SKM-1 (cell line): ENCODE results near the gene COL26A1.
"Not testable (repeated sequence)": the region's sequence is repeated elsewhere in the genome, so short reads cannot be mapped to it uniquely, and the experiment has no call there.

ENCODE experiments used
- DNase-seq: peaks from one replicate; lab custom pipeline; 2025; ENCODE audit not compliant: unreplicated experiment; lab: John Stamatoyannopoulos, UW

The COL26A1 gene

DNA sequence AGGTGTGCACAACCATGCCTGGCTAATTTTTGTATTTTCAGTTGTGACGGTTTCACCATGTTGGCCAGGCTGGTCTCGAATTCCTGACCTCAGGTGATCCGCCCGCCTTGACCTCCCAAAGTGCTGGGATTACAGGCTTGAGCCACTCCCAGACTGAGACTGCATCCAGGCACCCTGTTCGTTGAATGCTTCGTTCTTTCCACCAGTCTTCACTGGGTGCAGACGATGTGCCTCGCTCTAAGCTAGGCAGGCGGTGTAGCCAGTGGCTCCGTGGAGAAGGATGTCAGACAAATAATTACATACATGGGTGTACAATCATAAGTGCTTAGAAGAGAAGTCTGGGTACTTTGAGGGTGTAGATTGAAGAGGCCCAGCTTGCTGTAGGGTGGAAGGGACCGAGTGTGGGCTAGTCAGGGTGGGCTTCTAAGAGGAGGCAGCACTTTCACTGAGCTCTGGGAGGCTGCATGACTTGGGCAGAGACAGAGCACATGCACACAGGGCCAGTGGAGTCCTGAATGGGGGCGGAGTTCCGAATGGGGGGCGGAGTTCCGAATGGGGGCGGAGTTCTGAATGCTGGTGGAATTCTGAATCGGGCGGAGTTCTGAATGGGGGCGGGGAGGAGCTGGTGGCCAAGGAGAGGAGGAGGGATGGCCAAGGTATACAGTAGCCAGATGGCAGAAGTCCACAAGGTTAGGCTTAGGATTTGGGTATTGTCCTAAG, 74.3 kb downstream of the COL26A1 start:
- DNase-seq, result no peak

DNA sequence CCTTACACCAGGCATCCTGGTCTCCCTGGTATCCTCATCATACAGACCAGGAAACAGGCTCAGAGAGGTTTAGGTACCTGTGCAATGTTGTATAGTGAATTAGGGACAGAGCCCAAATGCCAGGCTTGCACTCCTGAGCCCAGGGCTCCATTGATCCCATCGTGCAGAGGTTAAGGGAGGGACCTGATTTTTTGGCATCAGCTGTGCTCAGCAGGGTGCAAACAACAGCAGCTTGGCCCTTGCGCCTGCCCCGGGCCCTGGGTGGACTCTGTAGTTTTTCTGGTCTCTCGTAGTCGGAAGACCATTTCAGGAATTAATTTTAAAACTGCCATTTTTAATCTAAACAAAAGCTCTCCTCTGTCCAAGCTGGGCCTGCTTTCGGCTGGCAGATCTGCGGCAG, 79.2 kb downstream of the COL26A1 start:
- DNase-seq, result no peak

DNA sequence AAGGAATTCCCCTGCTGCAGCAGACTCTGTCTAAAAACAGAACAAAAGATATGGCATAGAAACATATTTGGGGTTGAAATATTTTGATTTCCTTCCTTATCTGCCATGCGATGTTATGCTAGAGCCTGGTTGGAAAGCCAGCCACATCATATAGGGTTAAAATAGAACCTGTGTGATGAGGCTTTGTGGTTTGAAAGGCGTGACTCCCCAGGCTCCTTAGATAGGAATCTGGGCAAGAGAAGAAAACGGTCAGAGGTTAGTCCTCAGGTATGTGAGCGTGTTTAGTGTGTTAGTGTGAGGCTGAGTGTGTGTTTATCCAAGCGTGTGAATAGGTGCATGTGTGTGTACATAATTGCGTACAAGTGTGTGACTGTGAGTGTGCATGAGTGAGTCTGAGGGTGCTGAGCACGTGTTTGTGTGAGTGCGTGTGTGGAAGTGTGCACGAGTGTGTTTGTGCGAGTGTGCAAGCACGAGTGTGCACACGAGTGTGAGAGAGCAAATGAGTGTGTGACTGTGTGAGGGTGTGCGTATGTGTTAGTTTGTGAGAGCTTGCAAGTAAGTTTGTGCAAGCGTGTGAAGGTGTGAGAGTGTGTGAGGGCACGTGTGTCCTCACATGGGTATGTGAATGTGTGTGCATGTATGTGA, 79.9 kb downstream of the COL26A1 start:
- DNase-seq, result no peak

DNA sequence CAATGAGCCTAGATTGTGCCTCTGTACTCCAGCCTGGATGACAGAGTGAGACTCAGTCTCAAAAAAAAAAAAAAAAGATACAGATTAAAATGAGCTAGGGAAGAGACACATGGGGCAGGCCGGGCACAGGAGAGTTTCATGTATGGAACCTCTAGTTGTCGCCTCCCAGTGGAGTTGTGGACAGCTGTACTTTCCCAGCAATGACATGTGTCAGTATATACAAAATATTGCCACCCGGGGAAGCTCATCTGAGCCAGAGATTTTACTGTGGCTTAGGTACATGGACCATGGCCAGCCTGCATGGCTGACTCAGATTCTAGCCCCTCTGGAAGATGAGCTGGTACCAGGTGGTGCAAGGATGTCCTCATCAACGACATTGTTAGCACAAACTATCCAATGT, 87.4 kb downstream of the COL26A1 start:
- no peak for DNase-seq

DNA sequence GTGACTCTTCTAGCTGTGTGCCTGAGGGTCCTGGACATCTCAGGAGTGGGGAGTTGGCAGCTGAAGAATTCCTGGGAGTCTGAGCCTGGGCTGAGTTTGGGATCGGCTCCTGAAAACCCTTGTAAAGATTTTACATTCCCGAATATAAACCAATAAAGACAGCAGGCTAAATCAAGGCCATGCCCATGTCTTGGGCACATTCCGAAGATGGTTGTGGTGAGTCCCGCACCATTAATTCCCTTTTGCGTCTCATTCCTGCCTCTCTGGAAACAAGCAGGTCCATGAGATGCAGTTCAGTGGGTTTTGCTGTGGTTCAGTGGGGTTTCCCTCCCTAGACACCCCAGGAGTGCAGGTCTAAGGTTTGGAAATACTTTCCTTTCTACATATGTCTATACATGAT, 90.9 kb downstream of the COL26A1 start:
- DNase-seq, result no peak

DNA sequence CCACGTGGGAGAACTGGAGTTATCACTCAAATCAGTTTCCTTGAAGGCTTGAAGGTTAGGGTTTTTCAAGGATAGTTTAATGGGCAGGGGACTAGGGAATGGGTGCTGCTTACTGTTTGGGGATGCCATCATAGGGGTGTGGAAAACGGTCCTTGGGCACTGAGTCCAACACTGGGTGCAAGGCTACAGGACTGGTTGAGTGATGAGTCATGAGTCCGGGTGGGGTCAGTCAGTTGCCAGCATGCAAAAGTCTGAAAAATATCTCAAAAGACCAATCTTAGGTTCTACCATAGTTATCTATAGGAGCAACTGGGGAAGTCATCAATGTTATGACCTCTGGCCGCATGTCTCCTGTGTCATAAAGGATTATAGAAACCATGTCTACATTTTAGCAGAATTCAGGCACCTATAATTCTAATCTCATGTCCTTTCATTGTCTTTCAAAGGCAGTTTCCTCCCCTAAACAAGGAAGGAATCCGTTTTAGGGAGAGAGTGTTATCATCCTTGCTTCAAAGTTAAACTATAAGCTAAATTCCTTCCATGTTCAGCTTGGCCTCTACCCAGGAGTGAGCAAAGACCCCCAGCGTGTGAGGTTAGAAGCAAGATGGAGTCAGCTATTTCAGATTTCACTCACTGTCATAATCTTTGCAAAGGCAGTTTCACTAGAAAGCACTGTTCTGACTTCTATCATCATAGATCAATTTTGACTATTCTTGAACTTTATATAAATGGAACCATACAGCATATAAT, 94.5 kb downstream of the COL26A1 start:
- no peak for DNase-seq

DNA sequence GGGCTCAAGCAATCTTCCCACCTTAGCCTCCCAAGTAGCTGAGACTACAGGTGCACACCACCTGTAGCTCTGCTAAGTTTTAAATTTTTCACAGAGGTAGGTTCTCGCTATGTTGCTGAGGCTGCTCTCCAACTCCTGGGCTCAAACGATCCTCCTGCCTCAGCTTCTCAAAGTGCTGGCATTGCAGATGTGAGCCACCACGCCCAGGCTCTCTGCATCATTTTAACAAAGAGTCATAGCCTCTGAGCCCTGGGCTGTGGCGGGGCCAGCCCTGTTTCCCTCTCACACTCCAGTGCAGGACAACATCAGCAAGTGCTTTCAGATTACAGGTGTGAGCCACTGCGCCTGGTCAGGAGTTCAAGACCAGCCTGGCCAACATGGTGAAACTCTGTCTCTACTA, 102.5 kb downstream of the COL26A1 start:
- DNase-seq, result no peak

DNA sequence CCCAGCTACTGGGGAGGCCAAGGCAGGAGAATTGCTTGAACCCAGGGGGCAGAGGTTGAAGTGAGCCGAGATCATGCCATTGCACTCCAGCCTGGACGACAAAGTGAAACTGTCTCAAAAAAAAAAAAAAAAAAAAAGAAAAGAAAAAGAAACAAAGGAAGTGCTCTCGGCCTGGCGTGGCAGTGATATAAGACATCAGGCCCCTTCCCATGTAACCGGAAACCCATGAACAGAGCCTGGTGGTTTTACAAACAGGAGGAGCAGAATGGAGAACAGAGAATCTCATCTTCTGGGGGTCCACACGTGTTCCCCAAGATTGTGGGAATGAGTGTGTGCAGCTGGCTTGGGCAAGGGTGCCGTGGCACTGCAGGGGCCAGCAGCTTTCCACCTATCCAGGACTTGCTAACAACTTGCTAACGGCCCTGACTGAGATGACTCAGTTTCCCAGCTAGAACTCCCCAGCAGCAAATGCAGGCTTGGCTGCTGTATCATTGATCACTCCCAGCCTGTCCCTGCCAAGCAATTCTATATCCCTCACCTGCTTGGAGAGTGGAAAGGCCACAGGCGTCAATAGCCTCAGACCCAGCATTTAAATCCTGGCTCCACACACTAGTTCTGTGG, 103.0 kb downstream of the COL26A1 start:
- no peak for DNase-seq

DNA sequence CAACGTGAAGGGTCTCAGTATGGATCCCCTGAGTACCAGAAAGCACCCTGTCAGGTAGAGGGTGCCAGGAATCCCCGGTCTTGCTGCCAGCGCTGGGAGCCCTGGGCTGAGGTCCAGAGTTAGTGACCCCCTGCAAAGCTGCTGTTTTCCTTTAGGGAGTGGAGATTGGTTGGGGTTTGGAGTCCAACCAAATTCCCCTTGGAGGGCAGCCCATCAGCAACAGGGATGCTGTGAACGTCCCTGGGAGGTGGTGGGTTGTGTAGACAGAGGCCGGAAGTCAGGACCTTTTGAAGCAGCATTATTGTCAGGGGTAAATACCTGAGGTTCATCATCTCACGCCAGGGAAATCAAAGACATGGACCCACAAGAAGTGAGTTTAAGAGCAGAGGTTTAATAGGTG, 104.2 kb downstream of the COL26A1 start:
- DNase-seq, result no peak

DNA sequence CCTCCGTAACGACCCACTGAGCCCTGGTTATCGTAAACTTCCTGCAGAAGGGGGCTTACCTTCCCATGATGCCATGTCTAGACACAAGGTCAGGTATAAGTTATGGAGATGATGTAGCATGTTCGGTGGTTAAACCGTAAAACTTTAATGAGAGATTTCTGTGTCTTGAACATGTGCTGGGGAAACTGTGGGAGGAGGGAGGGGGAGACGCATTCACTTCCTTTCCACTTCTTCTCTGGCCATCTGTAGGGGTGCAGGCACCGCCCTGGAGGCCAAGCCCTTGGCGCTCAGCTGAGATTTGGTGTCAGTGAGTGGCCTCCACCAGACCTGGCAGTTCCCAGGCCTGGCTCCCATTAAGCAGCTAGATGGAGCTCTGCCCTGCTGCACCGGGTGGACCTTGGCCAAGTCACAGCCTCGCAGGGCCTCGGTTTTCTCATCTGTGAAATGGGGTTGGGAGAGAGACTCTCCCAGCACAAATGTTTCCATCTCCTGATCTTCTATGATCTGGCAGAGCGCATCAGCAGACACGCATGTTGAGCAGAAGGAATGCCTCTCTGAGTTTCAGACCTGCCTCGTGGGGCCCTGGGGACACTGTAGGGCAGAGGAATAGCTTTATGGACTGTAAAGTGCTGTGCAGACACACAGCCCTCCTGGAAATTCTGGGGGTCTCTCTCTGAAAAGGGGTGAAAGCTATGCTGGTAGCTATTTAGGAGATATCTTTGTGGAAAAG, 106.0 kb downstream of the COL26A1 start:
- DNase-seq, result no peak

DNA sequence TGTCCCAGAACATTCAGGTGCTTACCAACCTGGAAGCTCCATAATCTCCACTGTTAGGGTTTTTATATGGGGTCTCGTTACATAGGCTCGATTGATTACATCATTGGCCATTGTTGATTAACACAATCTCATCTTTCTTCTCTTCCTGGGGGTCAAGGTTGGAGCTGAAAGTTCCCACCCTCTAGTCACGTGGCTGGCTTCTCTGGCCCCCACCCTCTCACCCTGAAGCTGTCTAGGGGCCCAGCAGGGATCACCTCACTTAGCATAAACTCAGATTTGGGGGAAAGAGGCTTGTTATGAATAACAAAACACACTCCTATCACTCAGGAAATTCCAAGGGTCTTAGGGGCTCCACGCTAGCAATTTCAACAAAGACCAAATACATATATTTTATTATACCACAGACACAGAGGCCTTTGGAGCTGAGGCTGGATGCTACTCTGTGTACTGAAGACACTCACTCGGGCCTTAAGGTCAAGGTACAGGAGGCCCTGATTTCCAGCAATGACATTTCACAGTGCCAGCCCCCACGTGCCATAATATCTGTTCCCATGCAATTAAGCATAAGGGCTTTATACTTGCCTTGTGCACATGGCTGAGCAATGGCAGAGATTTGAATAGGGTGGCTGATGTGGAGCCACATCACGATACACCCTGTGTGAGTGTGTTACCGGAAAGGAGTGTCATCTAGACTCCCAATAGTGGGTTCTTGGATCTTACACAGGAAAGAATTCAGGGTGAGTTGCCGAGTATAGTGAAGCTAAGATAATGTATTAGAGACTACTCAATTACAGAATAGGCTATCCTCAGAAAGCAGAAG, 108.2 kb downstream of the COL26A1 start:
- DNase-seq, result no peak

DNA sequence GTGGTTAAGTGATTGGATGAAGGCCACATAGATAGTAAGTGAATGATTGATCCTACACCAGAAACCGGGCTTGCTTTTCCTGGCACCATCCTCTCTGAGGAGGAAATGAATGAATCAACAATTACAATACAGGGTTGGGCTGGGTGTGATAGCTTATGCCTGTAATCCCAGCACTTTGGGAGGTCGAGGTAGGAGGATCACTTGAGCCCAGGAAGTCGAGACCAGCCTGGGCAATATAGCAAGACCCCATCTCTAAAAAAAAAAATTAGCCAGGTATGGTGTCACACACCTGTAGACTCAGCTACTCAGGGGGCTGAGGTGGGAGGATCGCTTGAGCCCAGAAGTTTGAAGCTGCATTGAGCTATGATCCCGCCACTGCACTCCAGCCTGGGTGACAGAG, 111.5 kb downstream of the COL26A1 start:
- no peak for DNase-seq

DNA sequence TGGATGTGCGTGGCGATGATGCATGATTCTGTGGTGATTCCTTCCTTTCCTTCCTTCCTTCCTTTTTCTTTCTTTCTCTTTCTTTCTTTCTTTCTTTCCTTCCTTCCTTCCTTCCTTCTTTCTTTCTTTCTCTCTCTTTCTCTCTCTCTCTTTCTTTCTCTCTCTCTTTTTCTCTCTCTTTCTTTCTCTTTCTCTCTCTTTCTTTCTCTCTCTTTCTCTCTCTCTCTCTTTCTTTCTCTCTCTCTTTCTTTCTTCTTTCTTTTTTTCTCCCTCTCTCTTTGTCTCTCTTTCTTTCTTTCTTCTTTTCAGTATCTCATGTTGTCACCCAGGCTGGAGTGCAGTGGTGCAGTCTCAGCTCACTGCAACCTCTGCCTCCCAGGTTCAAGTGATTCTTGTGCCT, 113.0 kb downstream of the COL26A1 start:
- not testable (repeated sequence) for DNase-seq

DNA sequence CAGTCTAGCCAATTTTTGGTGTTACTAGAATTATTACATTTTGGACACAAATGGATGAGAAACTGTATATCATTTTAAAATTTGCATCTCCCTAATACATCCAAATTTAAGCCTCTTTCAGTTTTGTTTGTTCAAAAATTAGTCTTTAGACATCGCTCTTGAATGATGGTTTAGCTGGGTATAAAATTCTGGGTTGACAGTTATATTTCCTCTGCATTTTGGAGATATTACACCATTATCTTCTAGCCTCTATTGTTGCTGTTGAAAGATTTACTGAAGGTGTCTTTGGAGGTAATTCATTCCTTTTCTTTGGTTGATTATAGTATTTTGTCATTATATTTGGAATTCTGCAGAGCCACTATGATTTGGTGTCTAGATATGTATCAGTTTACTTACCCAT, 116.5 kb downstream of the COL26A1 start:
- no peak for DNase-seq

DNA sequence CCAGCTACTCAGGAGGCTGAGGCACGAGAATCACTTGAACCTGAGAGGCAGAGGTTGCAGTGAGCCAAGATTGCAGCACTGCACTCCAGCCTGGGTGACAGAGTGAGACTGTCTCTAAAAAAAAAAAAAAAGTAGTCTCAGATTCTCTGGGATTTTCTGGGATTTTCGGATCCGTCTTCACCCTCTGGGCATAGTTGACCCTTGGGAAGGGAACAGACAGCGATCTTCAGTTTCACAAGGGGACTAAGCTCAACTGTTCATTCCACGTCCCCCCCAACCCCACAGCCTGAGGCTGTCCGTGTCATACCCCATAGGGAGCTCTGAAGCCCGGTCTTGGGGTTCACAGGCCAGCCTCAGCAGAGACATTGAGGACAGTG, 123.4 kb downstream of the COL26A1 start:
- DNase-seq, result not testable (repeated sequence)

DNA sequence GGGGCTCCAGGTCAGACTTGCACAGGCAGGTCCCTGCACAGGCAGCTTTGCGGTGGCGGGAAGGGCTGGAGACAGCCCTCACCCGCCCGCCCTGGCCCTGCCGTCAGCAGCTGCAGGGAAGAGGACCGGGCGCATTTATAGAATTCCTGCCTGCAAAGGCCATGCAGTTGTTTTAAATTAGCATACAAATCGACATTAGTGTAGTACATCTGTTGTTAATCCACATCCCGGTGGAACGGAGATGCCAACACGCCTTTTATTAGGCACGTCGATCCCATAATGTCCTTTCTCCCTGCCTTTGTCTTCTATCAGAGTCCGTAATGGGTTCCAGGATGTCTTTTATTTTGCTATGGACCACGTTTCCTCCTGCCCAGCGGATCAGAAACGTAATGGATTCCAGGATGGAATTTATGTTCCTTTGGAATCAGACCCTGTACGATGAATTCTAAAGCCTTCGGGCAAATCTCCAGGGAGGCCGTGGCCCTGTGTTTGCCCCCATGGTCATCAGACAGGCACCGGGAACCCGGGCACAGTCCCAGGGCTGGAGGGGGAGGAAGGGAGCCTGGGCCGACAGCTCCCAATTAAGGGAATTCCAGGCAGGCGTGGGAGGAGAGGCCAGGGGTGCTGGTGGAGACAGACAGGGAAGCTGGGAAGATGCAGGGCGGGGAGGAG, 123.9 kb downstream of the COL26A1 start:
- DNase-seq, result no peak

DNA sequence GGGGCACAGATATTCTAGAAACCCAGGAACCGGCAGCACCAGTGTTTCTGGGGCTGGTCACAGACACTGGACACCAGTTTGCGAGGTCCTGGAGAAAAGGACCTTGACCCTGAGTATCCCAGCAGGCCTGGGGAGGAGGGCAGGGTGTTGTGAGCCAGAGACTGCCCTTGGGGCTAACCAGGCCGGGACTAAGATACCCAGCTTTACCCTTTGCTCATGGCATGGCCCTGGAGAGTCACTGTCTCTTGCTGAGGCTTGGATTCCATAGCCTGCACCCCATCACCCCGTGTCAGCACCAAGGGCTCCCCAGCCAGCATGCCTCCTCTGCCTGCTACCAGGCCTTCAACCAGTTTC, 124.4 kb downstream of the COL26A1 start:
- no peak for DNase-seq

DNA sequence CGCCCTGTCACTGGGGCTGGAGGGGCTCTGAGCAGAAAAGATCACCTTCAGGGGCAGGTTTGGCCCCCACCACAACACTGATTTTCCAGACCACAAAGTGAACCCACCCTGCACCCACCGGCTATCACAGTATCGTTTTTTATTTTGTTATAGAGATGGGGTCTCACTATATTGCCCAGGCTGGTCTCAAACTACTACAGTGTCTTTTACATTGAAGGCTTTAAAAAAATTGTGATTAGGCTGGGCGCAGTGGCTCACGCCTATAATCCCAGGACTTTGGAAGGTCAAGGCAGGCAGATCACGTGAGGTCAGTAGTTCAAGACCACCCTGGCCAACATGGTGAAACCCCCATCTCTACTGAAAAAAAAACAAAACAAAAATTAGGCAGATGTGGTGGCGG, 125.1 kb downstream of the COL26A1 start:
- no peak for DNase-seq

DNA sequence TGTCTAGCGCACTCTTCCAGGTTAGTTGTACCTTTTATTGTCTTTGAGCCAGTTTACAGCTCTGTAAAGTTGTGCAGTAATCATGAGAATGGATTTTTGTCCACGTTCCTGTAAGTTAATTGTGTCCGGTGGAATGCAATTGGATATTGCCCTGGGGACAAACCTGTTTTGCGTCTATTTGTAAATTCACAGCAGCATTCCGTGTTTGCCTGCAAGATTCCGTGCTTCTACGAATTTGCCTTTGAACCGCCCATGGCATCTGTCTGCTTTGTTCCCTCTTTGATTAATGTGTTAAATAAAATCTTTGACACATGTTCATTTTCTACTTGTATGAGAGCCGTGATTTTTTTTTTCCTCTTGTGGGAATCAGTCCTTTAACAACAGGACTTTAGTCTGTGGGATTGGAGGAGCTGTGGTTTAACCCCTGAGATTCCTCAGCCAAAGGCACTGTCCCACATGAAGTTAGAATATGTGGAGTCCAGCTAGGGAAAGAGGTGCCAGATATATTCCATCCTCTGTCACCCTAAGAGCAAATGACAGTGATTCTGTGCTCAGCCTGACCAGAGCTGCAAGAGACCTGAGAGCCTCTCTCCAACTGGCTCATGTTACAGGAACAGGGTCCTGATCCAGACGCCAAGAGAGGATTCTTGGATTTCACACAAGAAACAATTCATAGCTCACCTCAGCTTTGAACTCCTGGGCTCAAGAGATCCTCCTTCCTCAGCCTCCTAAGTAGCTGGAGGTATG, 126.3 kb downstream of the COL26A1 start:
- DNase-seq, result no peak
